ENCODE measurements around the gene ANKRD13A.

The ANKRD13A gene

GRCh38 chr12:109997393-109997792, 1.8 kb upstream of the ANKRD13A start:
- peaks cover 17% of the 10 kb centered on the region; the same call in 1 of the 2 replicates for H3K4me1 ChIP-seq (ENCODE audit: insufficient read depth, low read length)
- no peak overlapping the region for H3K27ac ChIP-seq (ENCODE audit: low read depth, low read length)
- 97% methylated on average over 4 of the region's 4 CpGs for WGBS
- H3K4me3 ChIP-seq (ENCODE audit: low read length): no peak overlapping the region
- no peaks in the 10 kb centered on the region for H3K9me3 ChIP-seq (ENCODE audit: insufficient read depth, low read depth, low read length)
- no peak overlapping the region for H3K9ac ChIP-seq (ENCODE audit: low read depth, low read length)
- no peaks in the 10 kb centered on the region for H3K36me3 ChIP-seq (ENCODE audit: insufficient read depth, low read length)
- H3K27me3 ChIP-seq (ENCODE audit: insufficient read depth, low read length): peaks cover 10% of the 10 kb centered on the region

- Histone ChIP-seq H3K9me3 (ENCODE audit: insufficient read depth, low read depth, low read length) (no peaks in the 10 kb centered on the region), H3K36me3 (ENCODE audit: insufficient read depth, low read length) (no peaks in the 10 kb centered on the region), H3K4me3 (ENCODE audit: low read length) (peak overlapping the region; percentile 70), H3K4me1 (ENCODE audit: insufficient read depth, low read length) (peaks cover 17% of the 10 kb centered on the region; the same call in 1 of the 2 replicates), H3K9ac (ENCODE audit: low read depth, low read length) (peak overlapping the region; percentile 97), H3K27ac (ENCODE audit: low read depth, low read length) (no peak overlapping the region), H3K27me3 (ENCODE audit: insufficient read depth, low read length) (peaks cover 10% of the 10 kb centered on the region)
- WGBS: 79% methylated on average over 9 of the region's 9 CpGs
These were observed 858 bp upstream of the ANKRD13A start for GRCh38 chr12:109998241-109998903.

GRCh38 chr12:109999649-109999971, 380 bp downstream of the ANKRD13A start:
- H3K9ac ChIP-seq (ENCODE audit: low read depth, low read length): peak overlapping the region; percentile 97
- no peak overlapping the region for H3K27ac ChIP-seq (ENCODE audit: low read depth, low read length)
- WGBS: 0% methylated on average over 27 of the region's 27 CpGs
- peaks cover 10% of the 10 kb centered on the region for H3K27me3 ChIP-seq (ENCODE audit: insufficient read depth, low read length)
- no peaks in the 10 kb centered on the region for H3K36me3 ChIP-seq (ENCODE audit: insufficient read depth, low read length)
- H3K4me3 ChIP-seq (ENCODE audit: low read length): peak overlapping the region; percentile 70
- H3K9me3 ChIP-seq (ENCODE audit: insufficient read depth, low read depth, low read length): no peaks in the 10 kb centered on the region
- H3K4me1 ChIP-seq (ENCODE audit: insufficient read depth, low read length): peaks cover 17% of the 10 kb centered on the region; the same call in 1 of the 2 replicates

GRCh38 chr12:109999983-110000505, 814 bp downstream of the ANKRD13A start:
- Histone ChIP-seq H3K27ac (ENCODE audit: low read depth, low read length) (no peak overlapping the region), H3K4me3 (ENCODE audit: low read length) (peak overlapping the region; percentile 70), H3K36me3 (ENCODE audit: insufficient read depth, low read length) (no peaks in the 10 kb centered on the region), H3K4me1 (ENCODE audit: insufficient read depth, low read length) (peaks cover 15% of the 10 kb centered on the region; the same call in 1 of the 2 replicates), H3K9ac (ENCODE audit: low read depth, low read length) (peak overlapping the region; percentile 97; the same call in 1 of the 2 replicates), H3K27me3 (ENCODE audit: insufficient read depth, low read length) (peaks cover 10% of the 10 kb centered on the region), H3K9me3 (ENCODE audit: insufficient read depth, low read depth, low read length) (no peaks in the 10 kb centered on the region)
- WGBS: 6% methylated on average over 17 of the region's 17 CpGs

GRCh38 chr12:110001596-110001995, 2.4 kb downstream of the ANKRD13A start:
- Histone ChIP-seq H3K4me1 (ENCODE audit: insufficient read depth, low read length) (peaks cover 11% of the 10 kb centered on the region; the same call in 1 of the 2 replicates), H3K36me3 (ENCODE audit: insufficient read depth, low read length) (no peaks in the 10 kb centered on the region), H3K9me3 (ENCODE audit: insufficient read depth, low read depth, low read length) (no peaks in the 10 kb centered on the region), H3K27ac (ENCODE audit: low read depth, low read length) (no peak overlapping the region), H3K27me3 (ENCODE audit: insufficient read depth, low read length) (peaks cover 10% of the 10 kb centered on the region), H3K9ac (ENCODE audit: low read depth, low read length) (no peak overlapping the region), H3K4me3 (ENCODE audit: low read length) (no peak overlapping the region)
- 90% methylated on average over 4 of the region's 4 CpGs for WGBS

- 95% methylated on average over 8 of the region's 8 CpGs for WGBS
These were observed 3.7 kb downstream of the ANKRD13A start for GRCh38 chr12:110002676-110003515.

GRCh38 chr12:110004598-110004997, 5.4 kb downstream of the ANKRD13A start:
- WGBS: 92% methylated on average over 3 of the region's 4 CpGs
- Histone ChIP-seq H3K9ac (ENCODE audit: low read depth, low read length) (no peak overlapping the region), H3K4me1 (ENCODE audit: insufficient read depth, low read length) (peaks cover 6% of the 10 kb centered on the region; the same call in 1 of the 2 replicates), H3K9me3 (ENCODE audit: insufficient read depth, low read depth, low read length) (no peaks in the 10 kb centered on the region), H3K27ac (ENCODE audit: low read depth, low read length) (no peak overlapping the region), H3K27me3 (ENCODE audit: insufficient read depth, low read length) (peaks cover 9% of the 10 kb centered on the region), H3K4me3 (ENCODE audit: low read length) (no peak overlapping the region), H3K36me3 (ENCODE audit: insufficient read depth, low read length) (no peaks in the 10 kb centered on the region)

More at GRCh38 chr12:110002676-110003515, 3.7 kb downstream of the ANKRD13A start:
- no peaks in the 10 kb centered on the region for H3K36me3 ChIP-seq (ENCODE audit: insufficient read depth, low read length)
- no peak overlapping the region for H3K9ac ChIP-seq (ENCODE audit: low read depth, low read length)
- H3K27me3 ChIP-seq (ENCODE audit: insufficient read depth, low read length): peaks cover 10% of the 10 kb centered on the region
- H3K9me3 ChIP-seq (ENCODE audit: insufficient read depth, low read depth, low read length): no peaks in the 10 kb centered on the region
- H3K27ac ChIP-seq (ENCODE audit: low read depth, low read length): no peak overlapping the region
- no peak overlapping the region for H3K4me3 ChIP-seq (ENCODE audit: low read length)
- peaks cover 11% of the 10 kb centered on the region; the same call in 1 of the 2 replicates for H3K4me1 ChIP-seq (ENCODE audit: insufficient read depth, low read length)

GRCh38 chr12:110005319-110005973, 6.2 kb downstream of the ANKRD13A start:
- Histone ChIP-seq H3K27ac (ENCODE audit: low read depth, low read length) (no peak overlapping the region), H3K9me3 (ENCODE audit: insufficient read depth, low read depth, low read length) (no peaks in the 10 kb centered on the region), H3K36me3 (ENCODE audit: insufficient read depth, low read length) (no peaks in the 10 kb centered on the region), H3K4me3 (ENCODE audit: low read length) (no peak overlapping the region), H3K4me1 (ENCODE audit: insufficient read depth, low read length) (0 out of 2 replicates have a peak, but pooled peaks cover under 1% of the 10 kb centered on the region), H3K27me3 (ENCODE audit: insufficient read depth, low read length) (peaks cover 1% of the 10 kb centered on the region; the same call in 1 of the 2 replicates), H3K9ac (ENCODE audit: low read depth, low read length) (no peak overlapping the region)
- WGBS: 94% methylated on average over 7 of the region's 7 CpGs

GRCh38 chr12:110006115-110006514, 6.9 kb downstream of the ANKRD13A start:
- Histone ChIP-seq H3K9ac (ENCODE audit: low read depth, low read length) (no peak overlapping the region), H3K4me1 (ENCODE audit: insufficient read depth, low read length) (no peaks in the 10 kb centered on the region), H3K27ac (ENCODE audit: low read depth, low read length) (no peak overlapping the region), H3K9me3 (ENCODE audit: insufficient read depth, low read depth, low read length) (no peaks in the 10 kb centered on the region), H3K27me3 (ENCODE audit: insufficient read depth, low read length) (no peaks in the 10 kb centered on the region), H3K36me3 (ENCODE audit: insufficient read depth, low read length) (no peaks in the 10 kb centered on the region), H3K4me3 (ENCODE audit: low read length) (no peak overlapping the region)
- WGBS: 90% methylated on average over 4 of the region's 4 CpGs

GRCh38 chr12:110007881-110008280, 8.7 kb downstream of the ANKRD13A start:
- H3K4me3 ChIP-seq (ENCODE audit: low read length): no peak overlapping the region
- H3K4me1 ChIP-seq (ENCODE audit: insufficient read depth, low read length): no peaks in the 10 kb centered on the region
- no peak overlapping the region for H3K9ac ChIP-seq (ENCODE audit: low read depth, low read length)
- no peaks in the 10 kb centered on the region for H3K27me3 ChIP-seq (ENCODE audit: insufficient read depth, low read length)
- H3K27ac ChIP-seq (ENCODE audit: low read depth, low read length): no peak overlapping the region
- H3K9me3 ChIP-seq (ENCODE audit: insufficient read depth, low read depth, low read length): no peaks in the 10 kb centered on the region
- H3K36me3 ChIP-seq (ENCODE audit: insufficient read depth, low read length): 0 out of 2 replicates have a peak, but pooled peaks cover 4% of the 10 kb centered on the region
